HL-60 (cell line): ENCODE results near the gene AGAP3.

Experiments
- DNase-seq, 2 experiments: peaks; one replicate each; pipeline ENCODE4 v3.0.0-alpha.2; 2010 to 2020; ENCODE audit warnings: low read depth in 1 of 2, low spot score in 1 of 2
- H3K27ac ChIP-seq: fragments of 250-450 bp; sonication (Bioruptor Pico); replicated peaks from 2 replicates; pipeline ENCODE4 v1.5.1; 2020; ENCODE audit warnings: mild to moderate bottlenecking, moderate library complexity
- H3K27me3 ChIP-seq: fragments of 250-450 bp; sonication (Bioruptor Pico); 2 replicates; pipeline ENCODE4 v1.5.1; 2021; ENCODE audit warnings: mild to moderate bottlenecking, moderate library complexity; ENCODE audit not compliant: insufficient read depth, poor library complexity, severe bottlenecking
- H3K4me3 ChIP-seq: replicated peaks from 2 replicates; pipeline ENCODE4 v1.5.1; 2011; ENCODE audit warnings: mild to moderate bottlenecking, control low read depth, low read length; ENCODE audit not compliant: insufficient read depth
- CTCF ChIP-seq: IDR thresholded peaks from one replicate; pipeline ENCODE4 v1.5.1; 2011; ENCODE audit warnings: low read length, control low read depth, inconsistent platforms; ENCODE audit not compliant: insufficient read depth
- GABPA ChIP-seq: IDR thresholded peaks from 2 replicates; pipeline ENCODE4 v1.6.1; 2012; ENCODE audit warnings: low read depth
- POLR2AphosphoS5 ChIP-seq: IDR thresholded peaks from 2 replicates; pipeline ENCODE4 v1.6.1; 2012; ENCODE audit warnings: low read depth
- REST ChIP-seq: IDR thresholded peaks from 2 replicates; pipeline ENCODE4 v1.6.1; 2012; ENCODE audit warnings: low read depth; ENCODE audit not compliant: insufficient replicate concordance
- SPI1 ChIP-seq: IDR thresholded peaks from 2 replicates; pipeline ENCODE4 v1.6.1; 2012; ENCODE audit warnings: low read depth, mild to moderate bottlenecking, borderline replicate concordance

AGAP3 gene

GRCh38 chr7:151091431-151091830 is 5.2 kb downstream of the AGAP3 start:
- no peaks in the 10 kb centered on the region for H3K27me3 ChIP-seq
- no peak for TF ChIP-seq GABPA
- TF ChIP-seq POLR2AphosphoS5, result no peak
- peak; percentile 46 for TF ChIP-seq CTCF
- TF ChIP-seq SPI1, result no peak
- TF ChIP-seq REST, result no peak
- H3K4me3 ChIP-seq, result no peak overlapping the region
- H3K27ac ChIP-seq, result no peak overlapping the region
- DNase-seq, result peak in 1 of 2 experiments; percentile 39

- H3K27ac ChIP-seq, result no peak overlapping the region
- DNase-seq, result no peak
- TF ChIP-seq SPI1 (no peak), REST (no peak), POLR2AphosphoS5 (no peak), GABPA (no peak), CTCF (no peak)
- H3K4me3 ChIP-seq, result no peak overlapping the region
- no peaks in the 10 kb centered on the region for H3K27me3 ChIP-seq
Measured at GRCh38 chr7:151091988-151092387, 5.7 kb downstream of the AGAP3 start.

GRCh38 chr7:151093748-151094147 is 7.5 kb downstream of the AGAP3 start:
- no peak for TF ChIP-seq GABPA
- TF ChIP-seq CTCF, result no peak
- TF ChIP-seq SPI1, result no peak
- DNase-seq, result no peak
- H3K4me3 ChIP-seq, result no peak overlapping the region
- no peak overlapping the region for H3K27ac ChIP-seq
- no peaks in the 10 kb centered on the region for H3K27me3 ChIP-seq

- no peak overlapping the region for H3K27ac ChIP-seq
- no peak for DNase-seq
- H3K27me3 ChIP-seq, result no peaks in the 10 kb centered on the region
- TF ChIP-seq SPI1 (no peak), CTCF (no peak)
- no peak overlapping the region for H3K4me3 ChIP-seq
Measured at GRCh38 chr7:151094675-151095074, 8.4 kb downstream of the AGAP3 start.
